HL-60 (cell line): ENCODE measurements around the gene SVIL.

Experiments used
- POLR2AphosphoS5 ChIP-seq: IDR thresholded peaks from 2 replicates; pipeline ENCODE4 v1.6.1; 2012; ENCODE audit warnings: low read depth
- TF ChIP-seq, protein P1 (sequence below): IDR thresholded peaks from one replicate; pipeline ENCODE4 v1.5.1; 2011; ENCODE audit warnings: low read length, control low read depth, inconsistent platforms; ENCODE audit not compliant: insufficient read depth
- TF ChIP-seq, protein P2 (sequence below): IDR thresholded peaks from 2 replicates; pipeline ENCODE4 v1.6.1; 2012; ENCODE audit warnings: low read depth; ENCODE audit not compliant: insufficient replicate concordance

DNA sequence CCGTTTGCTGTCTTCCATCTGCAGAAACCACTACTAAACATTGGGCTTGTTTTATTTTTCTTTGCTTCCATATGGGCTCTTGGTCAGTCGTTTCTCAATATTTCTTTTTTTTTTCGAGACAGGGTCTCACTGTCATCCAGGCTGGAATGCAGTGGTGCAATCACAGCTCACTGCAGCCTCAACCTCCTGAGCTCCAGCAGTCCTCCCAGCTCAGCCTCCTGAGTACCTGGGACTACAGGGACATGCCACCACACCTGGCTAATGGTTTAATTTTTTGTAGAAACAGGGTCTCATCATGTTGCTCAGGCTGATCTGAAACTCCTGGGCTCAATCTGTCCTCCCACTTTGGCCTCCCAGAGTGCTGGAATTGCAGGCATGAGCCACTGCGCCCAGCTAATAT is 182.8 kb downstream of the SVIL start:
- TF ChIP-seq, protein P1, sequence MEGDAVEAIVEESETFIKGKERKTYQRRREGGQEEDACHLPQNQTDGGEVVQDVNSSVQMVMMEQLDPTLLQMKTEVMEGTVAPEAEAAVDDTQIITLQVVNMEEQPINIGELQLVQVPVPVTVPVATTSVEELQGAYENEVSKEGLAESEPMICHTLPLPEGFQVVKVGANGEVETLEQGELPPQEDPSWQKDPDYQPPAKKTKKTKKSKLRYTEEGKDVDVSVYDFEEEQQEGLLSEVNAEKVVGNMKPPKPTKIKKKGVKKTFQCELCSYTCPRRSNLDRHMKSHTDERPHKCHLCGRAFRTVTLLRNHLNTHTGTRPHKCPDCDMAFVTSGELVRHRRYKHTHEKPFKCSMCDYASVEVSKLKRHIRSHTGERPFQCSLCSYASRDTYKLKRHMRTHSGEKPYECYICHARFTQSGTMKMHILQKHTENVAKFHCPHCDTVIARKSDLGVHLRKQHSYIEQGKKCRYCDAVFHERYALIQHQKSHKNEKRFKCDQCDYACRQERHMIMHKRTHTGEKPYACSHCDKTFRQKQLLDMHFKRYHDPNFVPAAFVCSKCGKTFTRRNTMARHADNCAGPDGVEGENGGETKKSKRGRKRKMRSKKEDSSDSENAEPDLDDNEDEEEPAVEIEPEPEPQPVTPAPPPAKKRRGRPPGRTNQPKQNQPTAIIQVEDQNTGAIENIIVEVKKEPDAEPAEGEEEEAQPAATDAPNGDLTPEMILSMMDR, result no peak
- TF ChIP-seq, protein P2, sequence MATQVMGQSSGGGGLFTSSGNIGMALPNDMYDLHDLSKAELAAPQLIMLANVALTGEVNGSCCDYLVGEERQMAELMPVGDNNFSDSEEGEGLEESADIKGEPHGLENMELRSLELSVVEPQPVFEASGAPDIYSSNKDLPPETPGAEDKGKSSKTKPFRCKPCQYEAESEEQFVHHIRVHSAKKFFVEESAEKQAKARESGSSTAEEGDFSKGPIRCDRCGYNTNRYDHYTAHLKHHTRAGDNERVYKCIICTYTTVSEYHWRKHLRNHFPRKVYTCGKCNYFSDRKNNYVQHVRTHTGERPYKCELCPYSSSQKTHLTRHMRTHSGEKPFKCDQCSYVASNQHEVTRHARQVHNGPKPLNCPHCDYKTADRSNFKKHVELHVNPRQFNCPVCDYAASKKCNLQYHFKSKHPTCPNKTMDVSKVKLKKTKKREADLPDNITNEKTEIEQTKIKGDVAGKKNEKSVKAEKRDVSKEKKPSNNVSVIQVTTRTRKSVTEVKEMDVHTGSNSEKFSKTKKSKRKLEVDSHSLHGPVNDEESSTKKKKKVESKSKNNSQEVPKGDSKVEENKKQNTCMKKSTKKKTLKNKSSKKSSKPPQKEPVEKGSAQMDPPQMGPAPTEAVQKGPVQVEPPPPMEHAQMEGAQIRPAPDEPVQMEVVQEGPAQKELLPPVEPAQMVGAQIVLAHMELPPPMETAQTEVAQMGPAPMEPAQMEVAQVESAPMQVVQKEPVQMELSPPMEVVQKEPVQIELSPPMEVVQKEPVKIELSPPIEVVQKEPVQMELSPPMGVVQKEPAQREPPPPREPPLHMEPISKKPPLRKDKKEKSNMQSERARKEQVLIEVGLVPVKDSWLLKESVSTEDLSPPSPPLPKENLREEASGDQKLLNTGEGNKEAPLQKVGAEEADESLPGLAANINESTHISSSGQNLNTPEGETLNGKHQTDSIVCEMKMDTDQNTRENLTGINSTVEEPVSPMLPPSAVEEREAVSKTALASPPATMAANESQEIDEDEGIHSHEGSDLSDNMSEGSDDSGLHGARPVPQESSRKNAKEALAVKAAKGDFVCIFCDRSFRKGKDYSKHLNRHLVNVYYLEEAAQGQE, result no peak
- TF ChIP-seq POLR2AphosphoS5, result no peak
